Gastroesophageal sphincter (tissue), 3 donors: Measurements from ENCODE around the gene ADM2.

Experiments
- CTCF ChIP-seq, 4 experiments: fragments of 200-600 bp in 2 of 4; fragments of 450-650 bp in 2 of 4; sonication (generic) in 1 of 4; IDR thresholded peaks; one replicate each; pipeline ENCODE4 v1.5.1; 2017 to 2019; ENCODE audit warnings: antibody characterized with exemption in 4 of 4, mild to moderate bottlenecking in 2 of 4, moderate library complexity in 2 of 4
- POLR2AphosphoS5 ChIP-seq: sonication (generic); formaldehyde crosslinking; IDR thresholded peaks from one replicate; pipeline ENCODE4 v1.6.1; 2017; ENCODE audit warnings: antibody characterized with exemption

GRCh38 chr22:50470491-50470890 lies 10.9 kb upstream of the ADM2 start:
- TF ChIP-seq POLR2AphosphoS5 (no peak), CTCF (IDR thresholded peaks at IDR 0.05) (no peak)
